Mesendoderm (in vitro differentiated cells): ENCODE results near the gene OPN5.

Experiments
- DNase-seq: peaks from one replicate; pipeline ENCODE4 v3.0.0; 2013
- H2AK5ac ChIP-seq: 2 replicates; pipeline ENCODE4 v1.6.1; 2013; ENCODE audit warnings: low read length, inconsistent platforms
- H2BK120ac ChIP-seq: 2 replicates; pipeline ENCODE4 v1.6.1; 2013; ENCODE audit warnings: low read depth, mild to moderate bottlenecking, low read length, moderate library complexity, mixed read lengths
- H2BK15ac ChIP-seq: replicated peaks from 2 replicates; pipeline ENCODE4 v1.6.1; 2013; ENCODE audit warnings: low read depth, mild to moderate bottlenecking, moderate library complexity
- H2BK5ac ChIP-seq: 2 replicates; pipeline ENCODE4 v1.6.1; 2013; ENCODE audit warnings: low read length, inconsistent platforms
- H3K18ac ChIP-seq: 2 replicates; pipeline ENCODE4 v1.6.1; 2013; ENCODE audit warnings: mild to moderate bottlenecking, low read length, mixed read lengths
- H3K23ac ChIP-seq: one replicate; pipeline ENCODE4 v1.6.1; 2013; ENCODE audit warnings: low read length
- H3K27ac ChIP-seq: 2 replicates; pipeline ENCODE4 v1.5.1; 2013; ENCODE audit warnings: low read depth, mild to moderate bottlenecking, inconsistent platforms, low read length, moderate library complexity
- H3K27me3 ChIP-seq: 2 replicates; pipeline ENCODE4 v1.6.1; 2013; ENCODE audit warnings: low read length, control low read depth, mild to moderate bottlenecking, inconsistent platforms; ENCODE audit not compliant: insufficient read depth, poor library complexity
- H3K36me3 ChIP-seq: 2 replicates; pipeline ENCODE4 v1.6.1; 2013; ENCODE audit warnings: low read length, inconsistent platforms; ENCODE audit not compliant: control insufficient read depth, insufficient read depth
- H3K4ac ChIP-seq: one replicate; pipeline ENCODE4 v1.6.1; 2013; ENCODE audit warnings: low read depth, mild to moderate bottlenecking, low read length, moderate library complexity
- H3K4me1 ChIP-seq: 2 replicates; pipeline ENCODE4 v1.6.1; 2013; ENCODE audit warnings: low read depth, low read length, inconsistent platforms; ENCODE audit not compliant: control insufficient read depth
- H3K4me2 ChIP-seq: 2 replicates; pipeline ENCODE4 v1.6.1; 2013; ENCODE audit warnings: low read length
- H3K4me3 ChIP-seq: 2 replicates; pipeline ENCODE4 v1.5.1; 2013; ENCODE audit warnings: mild to moderate bottlenecking, low read length
- H3K56ac ChIP-seq: one replicate; pipeline ENCODE4 v1.6.1; 2013; ENCODE audit warnings: low read length
- H3K79me1 ChIP-seq: 2 replicates; pipeline ENCODE4 v1.6.1; 2013; ENCODE audit warnings: low read length, inconsistent platforms
- H3K79me2 ChIP-seq: 2 replicates; pipeline ENCODE4 v1.6.1; 2013; ENCODE audit warnings: mild to moderate bottlenecking, low read length; ENCODE audit not compliant: control insufficient read depth, insufficient read depth
- H3K9ac ChIP-seq: 2 replicates; pipeline ENCODE4 v1.6.1; 2013; ENCODE audit warnings: low read length, inconsistent platforms
- H4K5ac ChIP-seq: one replicate; pipeline ENCODE4 v1.6.1; 2013; ENCODE audit warnings: low read length
- H4K8ac ChIP-seq: one replicate; pipeline ENCODE4 v1.6.1; 2013; ENCODE audit warnings: low read depth, mild to moderate bottlenecking, control low read depth, low read length, moderate library complexity
- WGBS: extraction: QIAGEN DNeasy Blood & Tissue Kit; methylation state at CpG from one replicate; pipeline ENCODE4 v1.1.7; 2013; ENCODE audit warnings: low lambda C conversion rate, missing lambda C conversion rate; ENCODE audit not compliant: insufficient coverage; ENCODE audit errors: extremely low coverage; 5-methylcytosine and 5-hydroxymethylcytosine counted together

The OPN5 gene

DNA sequence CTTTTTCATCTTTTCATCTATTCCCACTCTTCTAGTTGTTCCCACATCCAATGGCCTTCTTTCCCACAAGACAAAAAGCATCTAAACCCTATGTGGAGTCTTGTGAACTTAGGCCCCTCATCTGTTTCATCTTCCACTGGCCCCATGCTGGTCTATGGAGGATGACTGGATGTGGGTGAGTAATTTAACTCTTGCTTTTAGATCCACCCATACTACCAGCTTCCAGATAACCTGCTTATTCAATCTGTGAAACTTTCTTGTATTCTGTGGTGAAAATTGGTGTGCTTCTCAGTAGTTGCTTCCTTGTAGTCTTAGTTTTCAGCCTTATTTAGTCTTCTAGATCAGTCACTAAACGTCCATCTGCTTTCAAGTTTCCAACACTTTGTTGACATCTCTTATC lies 64.9 kb downstream of the OPN5 start:
- H3K79me1 ChIP-seq: no peaks in the 10 kb centered on the region
- H3K9ac ChIP-seq: no peak overlapping the region
- no peak for DNase-seq
- H2BK120ac ChIP-seq: no peak overlapping the region
- H3K79me2 ChIP-seq: no peaks in the 10 kb centered on the region
- H3K27ac ChIP-seq: no peak overlapping the region
- H3K4me2 ChIP-seq: no peak overlapping the region
- H4K8ac ChIP-seq: no peak overlapping the region
- no peak overlapping the region for H3K4ac ChIP-seq
- no CpG with 5 or more reads among the region's 1 CpG for WGBS
- H3K36me3 ChIP-seq: no peaks in the 10 kb centered on the region
- H3K27me3 ChIP-seq: no peaks in the 10 kb centered on the region
- no peak overlapping the region for H2AK5ac ChIP-seq
- H3K18ac ChIP-seq: no peak overlapping the region
- H2BK5ac ChIP-seq: no peak overlapping the region
- H3K56ac ChIP-seq: no peak overlapping the region
- H4K5ac ChIP-seq: no peak overlapping the region
- peaks cover under 1% of the 10 kb centered on the region for H3K4me1 ChIP-seq
- H3K23ac ChIP-seq: no peak overlapping the region
- no peak overlapping the region for H2BK15ac ChIP-seq
- no peak overlapping the region for H3K4me3 ChIP-seq

DNA sequence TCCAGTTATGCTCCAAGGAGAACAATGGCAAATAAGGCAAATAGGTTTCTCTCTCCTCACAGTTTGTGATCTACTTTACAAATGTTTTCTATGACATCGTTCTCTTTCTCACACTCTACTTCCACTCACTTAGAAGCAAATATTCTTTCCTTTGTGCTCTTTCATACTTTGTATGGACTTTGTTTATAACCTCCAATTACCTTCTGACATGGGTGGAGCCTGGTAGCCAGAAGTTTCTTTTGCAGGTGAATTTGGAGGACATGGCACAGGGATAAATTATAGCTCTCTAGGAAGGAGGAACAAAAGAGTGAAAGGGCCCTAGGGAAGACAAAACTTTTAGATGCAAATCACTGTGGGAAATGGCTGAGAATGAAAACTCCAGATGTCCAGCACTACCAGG lies 69.3 kb downstream of the OPN5 start:
- no peak overlapping the region for H2BK15ac ChIP-seq
- no peak overlapping the region for H2BK120ac ChIP-seq
- no peaks in the 10 kb centered on the region for H3K4me1 ChIP-seq
- H4K8ac ChIP-seq: no peak overlapping the region
- H3K79me2 ChIP-seq: no peaks in the 10 kb centered on the region
- H4K5ac ChIP-seq: no peak overlapping the region
- H3K27ac ChIP-seq: no peak overlapping the region
- H3K9ac ChIP-seq: no peak overlapping the region
- H3K56ac ChIP-seq: no peak overlapping the region
- H3K4me2 ChIP-seq: no peak overlapping the region
- H3K79me1 ChIP-seq: no peaks in the 10 kb centered on the region
- H3K4ac ChIP-seq: no peak overlapping the region
- no peak overlapping the region for H2AK5ac ChIP-seq
- no CpG with 5 or more reads among the region's 1 CpG for WGBS
- no peaks in the 10 kb centered on the region for H3K36me3 ChIP-seq
- no peak overlapping the region for H3K4me3 ChIP-seq
- H3K23ac ChIP-seq: no peak overlapping the region
- no peaks in the 10 kb centered on the region for H3K27me3 ChIP-seq
- no peak for DNase-seq
- H2BK5ac ChIP-seq: no peak overlapping the region
- no peak overlapping the region for H3K18ac ChIP-seq

DNA sequence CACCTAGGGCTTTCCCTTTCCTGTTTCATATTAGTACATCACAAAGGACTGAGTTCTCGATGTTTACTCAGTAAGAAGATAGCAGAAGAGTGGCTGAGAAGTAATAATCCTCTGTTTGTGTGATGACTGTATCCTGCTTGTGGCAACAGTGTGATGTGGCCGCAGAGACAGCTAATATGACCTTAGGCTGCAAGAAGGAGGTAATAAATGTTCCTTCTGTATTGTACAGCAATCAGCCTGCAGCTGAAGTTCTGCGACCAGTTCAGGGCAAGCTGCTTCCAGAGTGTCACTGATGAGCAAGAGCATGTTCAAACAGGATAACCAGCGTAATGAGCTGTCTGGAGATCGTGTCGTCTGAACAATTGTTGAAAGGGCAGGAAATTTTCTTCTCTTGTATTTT lies 70.9 kb downstream of the OPN5 start:
- H3K4me3 ChIP-seq: no peak overlapping the region
- H3K56ac ChIP-seq: no peak overlapping the region
- no peaks in the 10 kb centered on the region for H3K79me1 ChIP-seq
- no peak overlapping the region for H2BK5ac ChIP-seq
- H3K36me3 ChIP-seq: no peaks in the 10 kb centered on the region
- H3K4ac ChIP-seq: no peak overlapping the region
- no CpG with 5 or more reads among the region's 6 CpGs for WGBS
- H2BK15ac ChIP-seq: no peak overlapping the region
- no peak overlapping the region for H4K5ac ChIP-seq
- H3K27ac ChIP-seq: no peak overlapping the region
- no peaks in the 10 kb centered on the region for H3K79me2 ChIP-seq
- no peaks in the 10 kb centered on the region for H3K4me1 ChIP-seq
- no peak overlapping the region for H2AK5ac ChIP-seq
- H3K23ac ChIP-seq: no peak overlapping the region
- H3K18ac ChIP-seq: no peak overlapping the region
- H3K9ac ChIP-seq: no peak overlapping the region
- no peak overlapping the region for H2BK120ac ChIP-seq
- H4K8ac ChIP-seq: no peak overlapping the region
- no peak overlapping the region for H3K4me2 ChIP-seq
- H3K27me3 ChIP-seq: no peaks in the 10 kb centered on the region
- no peak for DNase-seq

DNA sequence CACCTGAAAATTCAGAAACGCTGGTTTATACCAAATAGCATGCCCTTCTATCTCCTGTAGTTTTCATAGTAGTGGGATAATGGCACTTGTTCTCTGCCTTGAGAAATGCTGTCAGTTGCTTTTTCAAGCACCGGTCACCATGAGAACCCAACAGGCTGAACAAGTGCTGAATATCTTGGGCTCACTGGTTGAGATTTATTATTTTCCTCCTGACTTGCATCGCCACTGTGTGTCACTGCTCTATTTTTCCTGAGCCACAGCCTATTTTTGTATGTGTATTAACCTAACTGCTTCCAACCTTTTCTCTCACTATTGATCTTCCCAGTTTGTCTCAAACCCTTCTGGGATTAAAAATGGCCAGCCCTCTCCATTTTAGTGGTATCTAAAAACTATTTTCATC lies 71.9 kb downstream of the OPN5 start:
- no peak overlapping the region for H3K4me3 ChIP-seq
- no CpG with 5 or more reads among the region's 3 CpGs for WGBS

DNA sequence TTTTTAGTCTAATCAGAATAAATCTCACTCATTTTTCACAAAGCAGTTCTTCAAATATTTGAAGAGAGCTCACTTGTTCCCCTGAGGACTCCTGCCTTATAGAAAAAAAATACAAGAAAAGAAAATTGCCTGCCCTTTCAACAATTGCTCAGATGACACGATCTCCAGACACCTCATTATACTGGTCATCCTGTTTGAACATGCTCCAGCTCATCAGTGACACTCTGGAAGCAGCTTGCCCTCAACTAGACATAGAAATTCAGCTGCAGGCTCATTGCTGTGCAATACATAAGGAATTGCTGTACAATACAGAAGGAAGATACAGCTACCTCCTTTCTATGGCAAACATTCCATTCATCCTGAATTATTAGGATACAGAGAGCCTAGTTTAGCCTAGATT lies 73.1 kb downstream of the OPN5 start:
- Histone ChIP-seq H2BK5ac (no peak overlapping the region), H3K27me3 (no peaks in the 10 kb centered on the region), H2BK15ac (no peak overlapping the region), H3K4me2 (no peak overlapping the region), H4K8ac (no peak overlapping the region), H2AK5ac (no peak overlapping the region), H3K27ac (no peak overlapping the region), H3K4me3 (no peak overlapping the region), H3K9ac (no peak overlapping the region), H4K5ac (no peak overlapping the region), H3K4ac (no peak overlapping the region), H2BK120ac (no peak overlapping the region), H3K18ac (no peak overlapping the region), H3K36me3 (no peaks in the 10 kb centered on the region), H3K79me1 (no peaks in the 10 kb centered on the region), H3K23ac (no peak overlapping the region), H3K56ac (no peak overlapping the region), H3K4me1 (no peaks in the 10 kb centered on the region), H3K79me2 (no peaks in the 10 kb centered on the region)
- no CpG with 5 or more reads among the region's 1 CpG for WGBS
- DNase-seq: no peak

More for the DNA sequence above, 71.9 kb downstream of the OPN5 start:
- H3K27ac ChIP-seq: no peak overlapping the region
- H3K79me1 ChIP-seq: no peaks in the 10 kb centered on the region
- H3K4me1 ChIP-seq: no peaks in the 10 kb centered on the region
- H3K36me3 ChIP-seq: no peaks in the 10 kb centered on the region
- H3K56ac ChIP-seq: no peak overlapping the region
- no peak overlapping the region for H3K23ac ChIP-seq
- H2BK5ac ChIP-seq: no peak overlapping the region
- H4K5ac ChIP-seq: no peak overlapping the region
- no peaks in the 10 kb centered on the region for H3K27me3 ChIP-seq
- no peak overlapping the region for H3K4ac ChIP-seq
- no peak overlapping the region for H2BK15ac ChIP-seq
- H3K79me2 ChIP-seq: no peaks in the 10 kb centered on the region
- H4K8ac ChIP-seq: no peak overlapping the region
- no peak overlapping the region for H2BK120ac ChIP-seq
- DNase-seq: no peak
- H3K9ac ChIP-seq: no peak overlapping the region
- no peak overlapping the region for H3K4me2 ChIP-seq
- no peak overlapping the region for H2AK5ac ChIP-seq
- H3K18ac ChIP-seq: no peak overlapping the region

DNA sequence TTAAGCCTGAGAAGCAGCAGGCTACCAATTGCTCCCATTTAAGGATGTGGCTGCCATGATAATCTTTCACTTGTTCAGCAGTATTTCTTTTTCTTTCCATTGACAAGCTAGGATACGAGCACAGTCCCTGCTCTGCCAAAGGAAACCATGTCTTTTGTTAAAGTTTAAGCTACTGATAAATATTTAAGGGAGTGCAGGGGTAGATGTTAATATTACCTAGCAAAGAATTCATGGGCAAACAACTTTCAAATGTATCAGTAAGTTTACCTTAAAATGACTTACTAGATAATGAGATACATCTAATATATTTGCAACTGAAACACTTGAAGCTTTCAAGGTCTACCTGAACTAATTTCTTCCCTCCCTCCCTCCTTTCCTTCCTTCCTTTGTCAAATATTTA lies 77.3 kb downstream of the OPN5 start:
- Histone ChIP-seq H4K8ac (no peak overlapping the region), H4K5ac (no peak overlapping the region), H3K4me2 (no peak overlapping the region), H3K79me1 (no peaks in the 10 kb centered on the region), H3K9ac (no peak overlapping the region), H2BK120ac (no peak overlapping the region), H3K56ac (no peak overlapping the region), H3K23ac (no peak overlapping the region), H3K4me3 (no peak overlapping the region), H2BK5ac (no peak overlapping the region), H3K18ac (no peak overlapping the region), H3K36me3 (no peaks in the 10 kb centered on the region), H3K27me3 (no peaks in the 10 kb centered on the region), H2AK5ac (no peak overlapping the region), H3K4me1 (no peaks in the 10 kb centered on the region), H3K4ac (no peak overlapping the region), H3K79me2 (no peaks in the 10 kb centered on the region), H2BK15ac (no peak overlapping the region), H3K27ac (no peak overlapping the region)
- no CpG with 5 or more reads among the region's 1 CpG for WGBS
- no peak for DNase-seq
